A549 (cell line): ENCODE measurements around the gene BRD3OS. TPM values are rescaled to one million over a fixed set of nuclear protein-coding genes. Genes with fewer than 3 reads are reported as not detected.
A peak's percentile ranks its signal among the peaks of the same experiment; 100 is the strongest.

ENCODE experiments used
- ATAC-seq, 2 experiments: fragments of 200-7000 bp in 1 of 2; fragments of >200 bp in 1 of 2; cut with Nextera tagmentation in 1 of 2; cut with Tn5 transposase in 1 of 2; 3 replicates each; pipeline versions ENCODE4 v1.8.0 to v1.9.1; 2018 to 2020; ENCODE audit warnings: mild to moderate bottlenecking in 1 of 2, moderate library complexity in 1 of 2
- CTCF ChIA-PET: fragments of 300-600 bp; sonication (Branson Sonifier 250); formaldehyde crosslinking; extraction: SDS; loops from one replicate; lab custom pipeline; 2021; ENCODE audit warnings: antibody characterized with exemption, inconsistent platforms; lab: Yijun Ruan, JAX
- POLR2A ChIA-PET: fragments of 350-600 bp; formaldehyde crosslinking; extraction: SDS; loops from one replicate; lab custom pipeline; 2021; ENCODE audit warnings: antibody characterized with exemption, inconsistent platforms; lab: Yijun Ruan, JAX
- DNase-seq, 2 experiments: peaks; one replicate each; pipeline versions ENCODE4 v3.0.0 to v3.0.0-alpha.2; 2011 to 2016; ENCODE audit warnings: low read depth in 1 of 2, low spot score in 1 of 2
- FAIRE-seq: peaks from 2 replicates; lab custom pipeline; 2011; peaks lifted over from hg19 to GRCh38; lab: Jason Lieb, UNC
- H3K27ac ChIP-seq, 2 experiments: fragments of >200 bp; sonication (Bioruptor Twin); formaldehyde crosslinking; 3 replicates each; pipeline ENCODE4 v1.5.1; 2016 to 2017
- H3K4me1 ChIP-seq: fragments of >200 bp; sonication (Bioruptor Twin); formaldehyde crosslinking; 3 replicates; pipeline ENCODE4 v1.6.1; 2016
- H3K4me2 ChIP-seq: fragments of >200 bp; sonication (Bioruptor Twin); formaldehyde crosslinking; 3 replicates; pipeline ENCODE4 v1.6.1; 2016
- H3K4me3 ChIP-seq: fragments of >200 bp; sonication (Bioruptor Twin); formaldehyde crosslinking; 3 replicates; pipeline ENCODE4 v1.5.1; 2016
- H3K9me3 ChIP-seq: fragments of >200 bp; sonication (Bioruptor Twin); formaldehyde crosslinking; 3 replicates; pipeline ENCODE4 v1.6.1; 2016
- BCL3 ChIP-seq: fragments of >200 bp; sonication (Bioruptor Twin); formaldehyde crosslinking; IDR thresholded peaks from 3 replicates; pipeline ENCODE4 v1.6.1; 2016
- CEBPB ChIP-seq, 2 experiments: fragments of >200 bp in 1 of 2; sonication (Bioruptor Twin) in 1 of 2; formaldehyde crosslinking in 1 of 2; IDR thresholded peaks; 2 replicates each; pipeline ENCODE4 v1.6.1; 2012 to 2016
- FOSB ChIP-seq: fragments of 250-450 bp; sonication (Bioruptor Pico); IDR thresholded peaks from 2 replicates; pipeline ENCODE4 v1.5.0; 2020; ENCODE audit warnings: mild to moderate bottlenecking, moderate library complexity
- HDAC2 ChIP-seq: fragments of 200-600 bp; sonication (generic); IDR thresholded peaks from 2 replicates; pipeline ENCODE4 v1.6.1; 2016
- HOXB5 ChIP-seq: fragments of 250-450 bp; sonication (Bioruptor Pico); IDR thresholded peaks from 2 replicates; pipeline ENCODE4 v1.5.0; 2020; ENCODE audit warnings: mild to moderate bottlenecking, moderate library complexity
- JUNB ChIP-seq: fragments of >200 bp; sonication (Bioruptor Twin); formaldehyde crosslinking; IDR thresholded peaks from 2 replicates; pipeline ENCODE4 v1.6.1; 2016
- KDM5A ChIP-seq: fragments of 200-600 bp; sonication (generic); IDR thresholded peaks from 2 replicates; pipeline ENCODE4 v1.6.1; 2016; ENCODE audit warnings: antibody characterized with exemption, mild to moderate bottlenecking
- MAFK ChIP-seq: fragments of 450-650 bp; IDR thresholded peaks from 2 replicates; pipeline ENCODE4 v1.6.1; 2014; ENCODE audit not compliant: partially characterized antibody
- MAZ ChIP-seq: fragments of 150-350 bp; IDR thresholded peaks from 2 replicates; pipeline ENCODE4 v1.6.1; 2014; ENCODE audit warnings: antibody characterized with exemption, low read depth, low read length, borderline replicate concordance
- NFE2L2 ChIP-seq: fragments of 150-350 bp; conservative IDR thresholded peaks from 2 replicates; pipeline ENCODE4 v1.6.1; 2014; ENCODE audit warnings: low read length
- PHF8 ChIP-seq: fragments of 200-600 bp; sonication (generic); IDR thresholded peaks from 2 replicates; pipeline ENCODE4 v1.6.1; 2016; ENCODE audit warnings: low read depth, mild to moderate bottlenecking, antibody characterized with exemption, moderate library complexity, borderline replicate concordance
- POLR2A ChIP-seq: IDR thresholded peaks from 2 replicates; pipeline ENCODE4 v1.6.1; 2012; ENCODE audit warnings: mild to moderate bottlenecking, low read length
- POLR2AphosphoS2 ChIP-seq: conservative IDR thresholded peaks from 2 replicates; pipeline ENCODE4 v1.6.1; 2012; ENCODE audit warnings: low read length, improper control_type of control experiment, inconsistent platforms
- RAD21 ChIP-seq, 2 experiments: fragments of >200 bp in 1 of 2; sonication (Bioruptor Twin) in 1 of 2; formaldehyde crosslinking in 1 of 2; IDR thresholded peaks in 1 of 2; conservative IDR thresholded peaks in 1 of 2; 2 replicates in 1 of 2; 3 replicates in 1 of 2; pipeline ENCODE4 v1.6.1; 2012 to 2018; ENCODE audit warnings: inconsistent platforms in 1 of 2
- RCOR1 ChIP-seq: fragments of 150-350 bp; IDR thresholded peaks from 2 replicates; pipeline ENCODE4 v1.6.1; 2014; ENCODE audit warnings: antibody characterized with exemption, low read length, low read depth
- TFCP2L1 ChIP-seq: fragments of 250-450 bp; sonication (Bioruptor Pico); IDR thresholded peaks from 2 replicates; pipeline ENCODE4 v1.5.0; 2021; ENCODE audit warnings: mild to moderate bottlenecking
- ZC3H11A ChIP-seq: fragments of 450-650 bp; IDR thresholded peaks from 2 replicates; pipeline ENCODE4 v1.6.1; 2014; ENCODE audit warnings: antibody characterized with exemption, mild to moderate bottlenecking
- ZFP36 ChIP-seq: fragments of 450-650 bp; IDR thresholded peaks from 2 replicates; pipeline ENCODE4 v1.6.1; 2014; ENCODE audit warnings: borderline replicate concordance; ENCODE audit not compliant: partially characterized antibody
- ZSCAN20 ChIP-seq: fragments of 250-450 bp; sonication (Bioruptor Pico); IDR thresholded peaks from 2 replicates; pipeline ENCODE4 v1.8.0; 2022; ENCODE audit warnings: mild to moderate bottlenecking, moderate library complexity
- WGBS: methylation state at CpG from one replicate; pipeline ENCODE4 v1.1.6; 2017; ENCODE audit errors: missing lambda C conversion rate; 5-methylcytosine and 5-hydroxymethylcytosine counted together
- polyA plus RNA-seq, 4 experiments: library from polyadenylated mRNA; depleted of rRNA in 3 of 4; stranded (reverse); fragments of >200 nt; fragmentation: RNase III in 1 of 4; extraction: RNeasy Plus Mini Kit Qiagen cat#74134 plus additional on column Dnase treatment in 1 of 4; gene quantifications; 2 replicates in 3 of 4; 3 replicates in 1 of 4; pipeline ENCODE4 v1.2.3, GENCODE V29; 2011 to 2017
- TF ChIP-seq, protein P1 (sequence below): IDR thresholded peaks from 2 replicates; pipeline ENCODE4 v1.6.1; 2012
- TF ChIP-seq, protein P2 (sequence below): fragments of 200-600 bp; sonication (generic); IDR thresholded peaks from 2 replicates; pipeline ENCODE4 v1.6.1; 2016; ENCODE audit warnings: antibody characterized with exemption, mild to moderate bottlenecking, moderate library complexity

BRD3OS gene
- polyA plus RNA-seq, 2 of the 4 experiments (the other 2 are of a cell fraction) = 10.4 to 10.8 TPM

DNA sequence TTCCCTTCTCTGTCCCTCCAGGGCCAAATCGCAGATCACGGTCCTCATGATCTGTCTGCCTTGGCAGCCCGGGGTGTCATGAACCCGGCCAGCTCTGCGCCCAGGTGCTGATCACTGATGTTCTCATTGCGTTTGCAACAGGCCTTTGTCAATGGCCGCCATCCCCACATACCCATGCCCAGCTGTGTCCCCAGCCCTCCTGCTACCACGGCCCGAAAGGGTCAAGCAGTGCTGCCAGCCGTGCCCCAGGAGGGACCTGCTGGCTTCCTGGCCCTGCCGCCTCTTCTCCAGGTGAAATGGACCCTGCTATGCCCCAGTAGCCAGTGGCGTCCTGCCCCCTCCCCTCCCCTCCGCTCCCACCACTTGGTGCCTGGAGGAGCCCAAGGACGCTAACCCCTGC lies 20.4 kb upstream of the BRD3OS start:
- CTCF ChIA-PET = interaction anchor here (1.3 to 6.1 kb wide), 5 partner anchors 10 to 262 kb away, joined by 3 to 56 read pairs (median 6); no protein-coding TSS in a partner anchor
- Histone ChIP-seq H3K4me3 (no peak overlapping the region), H3K9me3 (no peaks in the 10 kb centered on the region), H3K4me1 (no peaks in the 10 kb centered on the region), H3K4me2 (no peak overlapping the region), H3K27ac (no peak overlapping the region)
- ATAC-seq (no peak), FAIRE-seq (no peak), DNase-seq (no peak)
- TF ChIP-seq ZFP36 (no peak), BCL3 (no peak), TFCP2L1 (CRISPR knock-in tag) (no peak), ZSCAN20 (CRISPR knock-in tag) (no peak), POLR2A (no peak), JUNB (no peak), NFE2L2 (no peak), KDM5A (no peak), CEBPB (IDR thresholded peaks at IDR 0.05) (no peak), MAZ (no peak), FOSB (CRISPR knock-in tag) (no peak)
- TF ChIP-seq, protein P1, sequence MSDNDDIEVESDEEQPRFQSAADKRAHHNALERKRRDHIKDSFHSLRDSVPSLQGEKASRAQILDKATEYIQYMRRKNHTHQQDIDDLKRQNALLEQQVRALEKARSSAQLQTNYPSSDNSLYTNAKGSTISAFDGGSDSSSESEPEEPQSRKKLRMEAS = no peak
- TF ChIP-seq, protein P2, sequence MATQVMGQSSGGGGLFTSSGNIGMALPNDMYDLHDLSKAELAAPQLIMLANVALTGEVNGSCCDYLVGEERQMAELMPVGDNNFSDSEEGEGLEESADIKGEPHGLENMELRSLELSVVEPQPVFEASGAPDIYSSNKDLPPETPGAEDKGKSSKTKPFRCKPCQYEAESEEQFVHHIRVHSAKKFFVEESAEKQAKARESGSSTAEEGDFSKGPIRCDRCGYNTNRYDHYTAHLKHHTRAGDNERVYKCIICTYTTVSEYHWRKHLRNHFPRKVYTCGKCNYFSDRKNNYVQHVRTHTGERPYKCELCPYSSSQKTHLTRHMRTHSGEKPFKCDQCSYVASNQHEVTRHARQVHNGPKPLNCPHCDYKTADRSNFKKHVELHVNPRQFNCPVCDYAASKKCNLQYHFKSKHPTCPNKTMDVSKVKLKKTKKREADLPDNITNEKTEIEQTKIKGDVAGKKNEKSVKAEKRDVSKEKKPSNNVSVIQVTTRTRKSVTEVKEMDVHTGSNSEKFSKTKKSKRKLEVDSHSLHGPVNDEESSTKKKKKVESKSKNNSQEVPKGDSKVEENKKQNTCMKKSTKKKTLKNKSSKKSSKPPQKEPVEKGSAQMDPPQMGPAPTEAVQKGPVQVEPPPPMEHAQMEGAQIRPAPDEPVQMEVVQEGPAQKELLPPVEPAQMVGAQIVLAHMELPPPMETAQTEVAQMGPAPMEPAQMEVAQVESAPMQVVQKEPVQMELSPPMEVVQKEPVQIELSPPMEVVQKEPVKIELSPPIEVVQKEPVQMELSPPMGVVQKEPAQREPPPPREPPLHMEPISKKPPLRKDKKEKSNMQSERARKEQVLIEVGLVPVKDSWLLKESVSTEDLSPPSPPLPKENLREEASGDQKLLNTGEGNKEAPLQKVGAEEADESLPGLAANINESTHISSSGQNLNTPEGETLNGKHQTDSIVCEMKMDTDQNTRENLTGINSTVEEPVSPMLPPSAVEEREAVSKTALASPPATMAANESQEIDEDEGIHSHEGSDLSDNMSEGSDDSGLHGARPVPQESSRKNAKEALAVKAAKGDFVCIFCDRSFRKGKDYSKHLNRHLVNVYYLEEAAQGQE = no peak
- POLR2A ChIA-PET = no interaction called here
- 55% methylated on average over 12 of the region's 14 CpGs for WGBS

DNA sequence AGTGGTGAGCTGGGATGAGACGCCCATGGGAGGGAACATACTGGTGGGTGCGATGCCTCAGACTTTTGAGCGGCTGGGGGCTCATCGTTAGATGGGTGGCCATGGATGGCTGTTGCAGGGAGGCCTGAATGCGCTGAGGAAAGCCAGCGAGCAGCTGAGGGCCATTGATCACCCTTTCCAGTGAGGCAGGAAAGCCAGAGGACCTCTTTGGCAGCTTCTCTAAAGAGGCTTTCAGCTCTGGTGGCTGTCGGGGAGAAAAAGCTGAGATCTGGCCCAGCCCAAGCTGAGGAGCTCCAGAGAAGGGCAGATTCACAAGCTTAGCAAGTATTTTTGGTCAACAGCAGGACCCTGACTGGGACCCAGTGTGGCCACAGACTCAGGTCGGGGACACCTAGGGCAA lies 19.9 kb upstream of the BRD3OS start:
- WGBS = 69% methylated on average over 6 of the region's 8 CpGs
- H3K27ac ChIP-seq = no peak overlapping the region
- DNase-seq (no peak), ATAC-seq (0 out of 6 replicates have a peak, but pooled peaks of 1 of the 2 experiments have one; percentile 21), FAIRE-seq (no peak)
- TF ChIP-seq JUNB (no peak), ZSCAN20 (CRISPR knock-in tag) (no peak), CEBPB (IDR thresholded peaks at IDR 0.05) (no peak), RCOR1 (no peak), ZC3H11A (no peak), NFE2L2 (no peak), TFCP2L1 (CRISPR knock-in tag) (no peak), PHF8 (no peak), HDAC2 (no peak), KDM5A (no peak), MAFK (no peak), HOXB5 (CRISPR knock-in tag) (no peak), RAD21 (conservative IDR thresholded peaks at IDR 0.05 in 1 of 2, IDR thresholded peaks at IDR 0.05 in 1 of 2) (no peak), POLR2AphosphoS2 (no peak), POLR2A (no peak)
- no peaks in the 10 kb centered on the region for H3K4me1 ChIP-seq
- no peak overlapping the region for H3K4me2 ChIP-seq
- POLR2A ChIA-PET = no interaction called here
- CTCF ChIA-PET = interaction anchor here (0.6 to 6.1 kb wide), 6 partner anchors 11 to 263 kb away, joined by 3 to 56 read pairs (median 4); no protein-coding TSS in a partner anchor
- no peak overlapping the region for H3K4me3 ChIP-seq
- H3K9me3 ChIP-seq = no peaks in the 10 kb centered on the region
